ENCODE measurements around the gene ECE1.
"Not testable (repeated sequence)": the region's sequence is repeated elsewhere in the genome, so short reads cannot be mapped to it uniquely, and the experiment has no call there.

ECE1 gene

DNA sequence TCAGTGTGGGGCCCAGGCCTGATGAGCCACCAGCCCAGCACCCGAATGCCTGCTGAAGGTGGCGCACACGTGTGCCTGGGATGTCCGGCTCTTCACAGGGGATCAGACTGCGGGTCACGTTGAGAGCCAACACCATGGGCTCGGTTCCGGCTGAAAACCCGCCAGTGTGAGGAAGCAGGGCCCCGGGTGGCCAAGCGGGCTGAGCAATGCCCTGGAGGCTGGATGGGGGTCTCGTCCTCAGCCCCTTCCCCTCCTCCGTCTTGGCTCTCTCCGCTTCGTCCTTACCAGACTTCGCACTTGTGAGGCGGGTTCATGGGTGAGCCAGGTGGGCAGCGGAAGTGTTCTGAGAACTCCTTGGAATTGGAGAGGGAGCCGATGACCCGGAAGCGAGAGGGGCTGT is 70.6 kb downstream of the ECE1 start:
- Histone ChIP-seq H3K4me3 (ENCODE audit: low read length) (no peak overlapping the region), H3K9ac (ENCODE audit: low read depth, low read length) (no peak overlapping the region), H3K4me1 (ENCODE audit: control insufficient read depth, insufficient read depth, low read length) (no peaks in the 10 kb centered on the region), H3K9me3 (replicated peaks; ENCODE audit: low read length) (no peaks in the 10 kb centered on the region), H3K36me3 (ENCODE audit: insufficient read depth, low read length) (peaks cover 42% of the 10 kb centered on the region), H3K4me2 (ENCODE audit: low read length) (no peak overlapping the region), H3K27me3 (ENCODE audit: control insufficient read depth, insufficient read depth, low read length) (no peaks in the 10 kb centered on the region)

DNA sequence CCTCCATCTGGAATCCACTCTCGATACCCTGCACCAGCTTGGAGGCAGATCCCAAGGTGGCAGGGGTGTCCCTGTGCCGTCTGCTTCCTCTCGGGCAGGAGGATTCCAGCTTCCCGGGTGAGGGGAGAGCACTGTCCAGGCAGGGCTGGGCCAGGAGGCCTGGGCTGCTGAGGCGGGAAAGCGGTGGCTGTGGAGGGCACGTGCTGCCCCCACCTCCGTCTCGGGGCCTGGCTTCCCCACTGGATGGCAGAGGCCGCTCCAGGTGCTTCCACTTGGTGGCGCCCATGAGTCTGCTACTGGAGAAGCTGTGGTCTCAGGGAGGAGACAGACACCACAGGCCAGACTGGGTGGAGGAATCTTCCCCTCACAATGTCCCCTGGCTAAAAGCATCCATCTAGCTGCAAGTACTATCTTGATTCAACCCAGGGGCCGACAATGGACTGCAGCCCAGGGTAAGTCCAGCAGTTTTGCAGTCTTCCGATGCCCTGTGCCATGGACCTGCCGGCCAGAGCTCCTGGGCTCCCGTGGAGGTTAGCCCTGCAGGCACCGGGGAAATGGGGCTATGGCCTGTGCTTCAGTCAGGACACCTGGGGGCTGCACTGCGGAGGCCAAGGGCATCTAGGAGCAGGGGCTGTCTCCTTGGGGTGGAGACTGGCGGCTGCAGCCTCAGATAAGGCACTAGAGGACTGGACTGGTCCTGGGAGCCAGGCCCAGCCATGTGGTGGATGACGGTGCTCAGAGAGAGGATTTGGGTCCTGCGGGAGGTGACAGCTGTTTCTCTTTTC is 72.3 kb downstream of the ECE1 start:
- H3K9me3 ChIP-seq (replicated peaks; ENCODE audit: low read length), result no peaks in the 10 kb centered on the region
- H3K9ac ChIP-seq (ENCODE audit: low read depth, low read length), result no peak overlapping the region
- peaks cover 34% of the 10 kb centered on the region for H3K36me3 ChIP-seq (ENCODE audit: insufficient read depth, low read length)
- H3K4me3 ChIP-seq (ENCODE audit: low read length), result no peak overlapping the region
- H3K27me3 ChIP-seq (ENCODE audit: control insufficient read depth, insufficient read depth, low read length), result no peaks in the 10 kb centered on the region
- H3K4me2 ChIP-seq (ENCODE audit: low read length), result no peak overlapping the region
- H3K4me1 ChIP-seq (ENCODE audit: control insufficient read depth, insufficient read depth, low read length), result no peaks in the 10 kb centered on the region

DNA sequence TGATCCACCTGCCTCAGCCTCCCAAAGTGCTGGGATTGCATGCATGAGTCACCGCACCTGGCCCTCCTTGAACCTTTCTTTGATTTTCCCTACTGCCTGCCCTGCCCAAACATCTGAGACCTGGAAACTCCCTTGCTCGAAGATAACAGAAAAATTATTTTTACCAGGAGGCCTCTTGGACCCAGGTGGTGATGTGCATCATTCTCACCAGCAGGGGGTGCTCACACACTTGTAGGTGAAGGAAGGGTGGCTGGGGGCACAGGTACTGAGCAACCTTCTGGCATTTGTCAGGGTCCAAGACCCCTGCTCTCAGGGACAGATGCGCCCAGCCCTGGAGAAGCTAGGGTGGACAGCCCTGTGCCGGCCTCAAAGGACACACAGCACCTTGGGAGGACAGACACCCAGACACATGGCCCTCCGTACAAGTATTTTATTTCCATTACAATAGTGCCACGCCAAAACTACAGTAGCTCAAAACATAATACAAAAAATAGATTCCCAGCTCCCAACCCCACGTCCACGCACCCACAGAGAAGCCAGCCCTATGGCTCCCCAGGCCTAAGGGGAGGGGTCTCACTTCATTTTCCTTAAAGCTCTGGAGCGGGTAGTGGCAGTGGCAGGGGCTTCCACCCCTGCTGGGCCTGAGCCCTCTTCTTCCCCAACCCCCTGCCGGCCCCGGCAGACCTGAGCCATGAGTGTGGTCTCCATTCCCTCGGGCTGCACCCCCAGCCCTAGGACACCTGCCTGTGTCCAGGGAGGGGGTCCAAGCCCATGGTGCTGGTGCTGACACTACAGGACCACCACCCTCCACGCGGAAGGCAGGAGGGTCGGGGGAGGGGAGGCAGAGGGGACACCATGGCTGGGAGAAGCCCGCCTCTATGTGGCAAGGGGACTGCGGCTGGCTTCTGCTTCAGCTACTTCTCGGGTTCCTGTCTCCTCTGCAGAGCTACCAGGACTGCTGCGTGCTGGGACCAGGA is 73.1 kb downstream of the ECE1 start:
- Histone ChIP-seq H3K36me3 (ENCODE audit: insufficient read depth, low read length) (peaks cover 31% of the 10 kb centered on the region), H3K9ac (ENCODE audit: low read depth, low read length) (no peak overlapping the region), H3K4me2 (ENCODE audit: low read length) (no peak overlapping the region), H3K27me3 (ENCODE audit: control insufficient read depth, insufficient read depth, low read length) (no peaks in the 10 kb centered on the region), H3K9me3 (replicated peaks; ENCODE audit: low read length) (no peaks in the 10 kb centered on the region), H3K4me3 (ENCODE audit: low read length) (no peak overlapping the region), H3K4me1 (ENCODE audit: control insufficient read depth, insufficient read depth, low read length) (no peaks in the 10 kb centered on the region)

DNA sequence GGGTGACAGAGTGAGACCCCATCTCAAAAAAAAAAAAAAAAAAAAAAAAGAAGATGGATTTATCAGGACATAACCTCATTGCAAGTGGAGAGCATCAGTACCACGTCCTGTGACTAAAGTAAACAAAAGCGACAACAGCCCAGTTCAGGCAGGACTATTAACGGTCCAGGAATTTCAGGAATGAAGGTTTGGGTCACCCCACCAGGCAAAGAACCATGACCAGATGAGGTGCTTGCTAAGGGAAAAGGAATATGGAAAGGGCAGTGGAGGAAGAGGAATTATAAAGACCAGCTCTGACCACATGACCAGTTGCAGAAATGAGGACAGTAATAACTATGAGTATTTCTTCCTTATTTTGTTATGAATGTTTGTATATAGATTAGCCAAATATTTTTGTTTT is 78.1 kb downstream of the ECE1 start:
- Histone ChIP-seq H3K27me3 (ENCODE audit: control insufficient read depth, insufficient read depth, low read length) (no peaks in the 10 kb centered on the region), H3K9me3 (replicated peaks; ENCODE audit: low read length) (no peaks in the 10 kb centered on the region), H3K9ac (ENCODE audit: low read depth, low read length) (no peak overlapping the region), H3K4me1 (ENCODE audit: control insufficient read depth, insufficient read depth, low read length) (no peaks in the 10 kb centered on the region), H3K4me3 (ENCODE audit: low read length) (no peak overlapping the region), H3K4me2 (ENCODE audit: low read length) (no peak overlapping the region), H3K36me3 (ENCODE audit: insufficient read depth, low read length) (no peaks in the 10 kb centered on the region)

DNA sequence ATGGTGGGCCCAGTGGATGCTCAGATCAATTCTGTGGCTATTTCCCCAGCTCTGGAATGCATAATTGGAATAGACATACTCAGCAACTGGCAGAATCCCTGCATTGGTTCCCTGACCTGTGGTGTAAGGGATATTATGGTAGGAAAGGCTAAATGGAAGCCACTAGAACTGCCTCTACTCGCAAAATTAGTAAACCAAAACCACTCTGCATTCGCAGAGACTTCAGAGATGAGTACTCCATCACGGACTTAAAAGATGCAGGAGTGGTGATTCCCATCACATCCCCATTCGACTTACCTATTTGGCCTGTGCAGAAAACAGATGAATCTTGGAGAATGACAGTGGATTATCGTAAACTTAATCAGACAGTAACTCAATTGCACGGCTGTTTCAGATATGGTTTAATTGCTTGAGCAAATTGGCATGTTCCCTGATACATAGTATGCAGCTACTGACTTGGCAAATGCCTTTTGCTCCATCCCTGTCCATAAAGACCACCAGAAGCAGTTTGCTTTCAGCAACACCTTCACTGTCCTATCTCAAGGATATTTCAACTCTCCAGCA is 82.0 kb downstream of the ECE1 start:
- H3K4me2 ChIP-seq (ENCODE audit: low read length); H3K4me1 ChIP-seq (ENCODE audit: control insufficient read depth, insufficient read depth, low read length); H3K27me3 ChIP-seq (ENCODE audit: control insufficient read depth, insufficient read depth, low read length); H3K9me3 ChIP-seq (replicated peaks; ENCODE audit: low read length); H3K36me3 ChIP-seq (ENCODE audit: insufficient read depth, low read length); H3K9ac ChIP-seq (ENCODE audit: low read depth, low read length); H3K4me3 ChIP-seq (ENCODE audit: low read length): not testable (repeated sequence)

DNA sequence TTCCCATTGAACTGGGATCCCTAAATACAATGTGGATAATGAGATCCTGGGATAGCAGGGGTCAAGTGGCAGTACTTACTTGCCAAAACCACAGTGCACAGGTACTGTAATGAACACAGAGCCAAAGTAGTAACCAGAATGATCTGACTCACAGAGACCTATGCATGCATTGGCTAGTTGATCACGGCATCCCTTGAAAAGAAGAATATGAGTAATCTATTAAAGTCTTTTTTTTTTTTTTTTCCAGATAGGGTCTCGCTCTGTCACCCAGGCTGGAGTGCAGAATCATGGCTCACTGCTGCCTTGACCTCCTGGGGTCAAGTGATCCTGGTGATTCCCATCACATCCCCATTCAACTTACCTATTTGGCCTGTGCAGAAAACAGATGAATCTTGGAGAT is 84.1 kb downstream of the ECE1 start:
- H3K9me3 ChIP-seq (replicated peaks; ENCODE audit: low read length), result no peaks in the 10 kb centered on the region
- no peaks in the 10 kb centered on the region for H3K4me1 ChIP-seq (ENCODE audit: control insufficient read depth, insufficient read depth, low read length)
- H3K9ac ChIP-seq (ENCODE audit: low read depth, low read length), result no peak overlapping the region
- no peaks in the 10 kb centered on the region for H3K36me3 ChIP-seq (ENCODE audit: insufficient read depth, low read length)
- no peak overlapping the region for H3K4me3 ChIP-seq (ENCODE audit: low read length)
- no peak overlapping the region for H3K4me2 ChIP-seq (ENCODE audit: low read length)
- no peaks in the 10 kb centered on the region for H3K27me3 ChIP-seq (ENCODE audit: control insufficient read depth, insufficient read depth, low read length)

DNA sequence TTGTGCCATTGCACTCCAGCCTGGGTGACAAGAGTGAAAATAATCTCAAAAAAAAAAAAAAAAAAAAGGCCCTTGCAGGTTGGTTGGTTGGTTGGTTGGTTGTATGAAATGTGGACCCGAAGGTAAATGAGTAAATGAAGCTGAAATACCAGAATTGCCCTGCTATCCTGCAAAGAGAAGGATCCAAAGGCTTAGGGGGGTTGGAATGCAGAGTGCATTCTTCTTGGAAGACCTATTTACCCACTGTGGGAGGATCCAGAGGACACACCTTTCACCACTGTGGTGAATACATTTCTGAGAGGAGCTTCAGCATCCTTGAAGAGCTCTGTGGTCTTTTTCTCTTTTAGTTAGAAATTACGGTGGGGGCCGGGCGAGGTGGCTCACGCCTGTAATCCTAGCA is 84.8 kb downstream of the ECE1 start:
- H3K36me3 ChIP-seq (ENCODE audit: insufficient read depth, low read length), result no peaks in the 10 kb centered on the region
- H3K4me3 ChIP-seq (ENCODE audit: low read length), result no peak overlapping the region
- no peak overlapping the region for H3K4me2 ChIP-seq (ENCODE audit: low read length)
- no peaks in the 10 kb centered on the region for H3K4me1 ChIP-seq (ENCODE audit: control insufficient read depth, insufficient read depth, low read length)
- no peaks in the 10 kb centered on the region for H3K27me3 ChIP-seq (ENCODE audit: control insufficient read depth, insufficient read depth, low read length)
- H3K9me3 ChIP-seq (replicated peaks; ENCODE audit: low read length), result no peaks in the 10 kb centered on the region
- H3K9ac ChIP-seq (ENCODE audit: low read depth, low read length), result no peak overlapping the region

DNA sequence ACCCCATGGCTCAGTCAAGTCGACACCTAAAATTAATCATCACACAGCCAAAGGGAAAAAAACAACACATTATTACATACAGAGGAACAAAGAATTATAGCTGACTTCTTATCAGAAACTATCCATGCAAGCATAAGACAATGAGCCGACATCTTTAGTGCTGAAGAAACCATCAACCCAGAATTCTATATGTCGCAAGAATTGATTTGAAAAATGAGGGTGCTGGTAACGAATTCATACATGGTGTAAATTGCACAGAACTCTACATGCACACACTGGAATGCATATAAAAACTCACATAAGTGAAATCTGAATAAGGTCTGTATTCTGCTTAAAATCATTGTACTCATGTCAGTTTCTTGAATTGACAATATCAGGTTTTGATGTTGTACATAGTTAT is 88.6 kb downstream of the ECE1 start:
- H3K27me3 ChIP-seq (ENCODE audit: control insufficient read depth, insufficient read depth, low read length), result no peaks in the 10 kb centered on the region
- no peak overlapping the region for H3K9ac ChIP-seq (ENCODE audit: low read depth, low read length)
- H3K36me3 ChIP-seq (ENCODE audit: insufficient read depth, low read length), result no peaks in the 10 kb centered on the region
- no peaks in the 10 kb centered on the region for H3K4me1 ChIP-seq (ENCODE audit: control insufficient read depth, insufficient read depth, low read length)
- H3K9me3 ChIP-seq (replicated peaks; ENCODE audit: low read length), result no peaks in the 10 kb centered on the region
- H3K4me2 ChIP-seq (ENCODE audit: low read length), result no peak overlapping the region
- no peak overlapping the region for H3K4me3 ChIP-seq (ENCODE audit: low read length)

DNA sequence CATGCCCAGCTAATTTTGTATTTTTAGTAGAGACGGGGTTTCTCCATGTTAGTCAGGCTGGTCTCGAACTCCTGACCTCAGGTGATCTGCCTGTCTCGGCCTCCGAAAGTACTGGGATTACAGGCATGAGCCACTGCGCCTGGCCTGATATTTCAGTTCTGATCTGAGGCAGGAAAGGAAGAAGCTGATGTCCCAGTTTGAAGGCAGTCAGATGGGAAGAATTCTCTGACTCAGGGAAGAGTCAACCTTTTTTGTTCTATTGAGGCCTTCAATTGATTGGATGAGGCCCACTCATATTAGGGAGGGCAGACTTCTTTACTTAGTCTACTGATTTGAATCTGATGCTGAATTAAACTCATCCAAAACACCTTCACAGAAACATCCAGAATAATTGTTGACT is 89.0 kb downstream of the ECE1 start:
- H3K9ac ChIP-seq (ENCODE audit: low read depth, low read length); H3K9me3 ChIP-seq (replicated peaks; ENCODE audit: low read length); H3K4me1 ChIP-seq (ENCODE audit: control insufficient read depth, insufficient read depth, low read length); H3K27me3 ChIP-seq (ENCODE audit: control insufficient read depth, insufficient read depth, low read length); H3K36me3 ChIP-seq (ENCODE audit: insufficient read depth, low read length); H3K4me3 ChIP-seq (ENCODE audit: low read length); H3K4me2 ChIP-seq (ENCODE audit: low read length): not testable (repeated sequence)

DNA sequence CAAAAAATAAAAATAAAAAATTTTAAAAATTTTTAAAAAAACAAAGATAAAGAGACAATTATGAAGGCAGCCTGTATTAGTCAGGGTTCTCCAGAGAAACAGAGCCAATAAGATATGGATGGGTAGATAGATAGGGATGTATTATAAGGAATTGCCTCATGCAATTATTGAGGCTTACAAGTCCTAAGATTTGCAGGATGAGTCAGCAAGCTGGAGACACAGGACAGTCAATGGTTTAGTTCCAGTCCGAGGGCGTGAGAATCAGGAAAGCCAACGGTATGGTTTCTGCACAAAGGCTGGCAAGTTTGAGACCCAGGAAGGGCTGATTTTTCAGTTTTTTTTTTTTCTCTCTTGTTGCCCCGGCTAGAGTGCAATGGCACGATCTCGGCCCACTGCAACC is 89.5 kb downstream of the ECE1 start:
- Histone ChIP-seq H3K27me3 (ENCODE audit: control insufficient read depth, insufficient read depth, low read length) (no peaks in the 10 kb centered on the region), H3K4me3 (ENCODE audit: low read length) (no peak overlapping the region), H3K9me3 (replicated peaks; ENCODE audit: low read length) (no peaks in the 10 kb centered on the region), H3K36me3 (ENCODE audit: insufficient read depth, low read length) (no peaks in the 10 kb centered on the region), H3K4me2 (ENCODE audit: low read length) (no peak overlapping the region), H3K4me1 (ENCODE audit: control insufficient read depth, insufficient read depth, low read length) (no peaks in the 10 kb centered on the region), H3K9ac (ENCODE audit: low read depth, low read length) (no peak overlapping the region)

DNA sequence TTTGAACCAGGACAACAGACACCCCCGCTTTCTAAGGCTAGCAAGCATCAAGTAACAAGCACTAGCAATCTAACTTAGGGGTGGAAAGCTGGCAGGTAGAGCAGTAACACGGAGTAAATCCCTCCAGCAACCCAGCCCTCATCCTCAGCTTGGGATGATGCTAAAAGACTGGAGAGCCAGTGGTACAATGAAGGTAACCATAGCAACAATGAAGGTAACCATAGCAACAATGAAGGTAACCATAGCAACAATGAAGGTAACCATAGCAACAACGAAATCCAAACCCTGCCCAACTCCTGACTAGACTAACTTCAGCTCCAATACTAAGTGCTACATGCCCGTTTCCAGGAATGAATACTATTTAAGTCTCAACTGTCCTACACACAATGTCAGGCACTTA is 91.3 kb downstream of the ECE1 start:
- Histone ChIP-seq H3K9ac (ENCODE audit: low read depth, low read length) (no peak overlapping the region), H3K4me2 (ENCODE audit: low read length) (no peak overlapping the region), H3K4me1 (ENCODE audit: control insufficient read depth, insufficient read depth, low read length) (peaks cover 5% of the 10 kb centered on the region)

More for the DNA sequence above, 91.3 kb downstream of the ECE1 start:
- Histone ChIP-seq H3K9me3 (replicated peaks; ENCODE audit: low read length) (no peaks in the 10 kb centered on the region), H3K27me3 (ENCODE audit: control insufficient read depth, insufficient read depth, low read length) (no peaks in the 10 kb centered on the region), H3K36me3 (ENCODE audit: insufficient read depth, low read length) (no peaks in the 10 kb centered on the region), H3K4me3 (ENCODE audit: low read length) (no peak overlapping the region)
